OCI-LY1 (cell line): ENCODE results near the gene HIRA.

Experiments
- H2AFZ ChIP-seq: fragments of 200-600 bp; sonication (generic), shearing (Covaris generic); 2 replicates; pipeline ENCODE4 v1.6.0; 2014; ENCODE audit warnings: antibody characterized with exemption, mild to moderate bottlenecking, low read length
- H3F3A ChIP-seq: fragments of 200-600 bp; sonication (generic), shearing (Covaris generic); 2 replicates; pipeline ENCODE4 v1.6.0; 2014; ENCODE audit warnings: mild to moderate bottlenecking, antibody characterized with exemption, low read length, moderate library complexity; ENCODE audit not compliant: insufficient read depth
- H3K27ac ChIP-seq: fragments of 200-600 bp; sonication (generic); 2 replicates; pipeline ENCODE4 v1.5.1; 2014; ENCODE audit warnings: low read length, mixed run types, mild to moderate bottlenecking, low read depth; ENCODE audit not compliant: poor library complexity, severe bottlenecking
- H3K27me3 ChIP-seq: fragments of 200-600 bp; sonication (generic); 2 replicates; pipeline ENCODE4 v1.6.0; 2014; ENCODE audit warnings: antibody characterized with exemption, mild to moderate bottlenecking, low read length, moderate library complexity; ENCODE audit not compliant: insufficient read depth
- H3K36me3 ChIP-seq: fragments of 200-600 bp; sonication (generic); 2 replicates; pipeline ENCODE4 v1.6.1; 2014; ENCODE audit warnings: mild to moderate bottlenecking, antibody characterized with exemption, low read length, moderate library complexity, mixed read lengths; ENCODE audit not compliant: insufficient read depth
- H3K4me1 ChIP-seq: fragments of 200-600 bp; sonication (generic); 2 replicates; pipeline ENCODE4 v1.5.1; 2014; ENCODE audit warnings: mild to moderate bottlenecking, low read length, moderate library complexity; ENCODE audit not compliant: insufficient read depth, severe bottlenecking
- H3K4me2 ChIP-seq: fragments of 200-600 bp; sonication (generic), shearing (Covaris generic); 2 replicates; pipeline ENCODE4 v1.6.1; 2014; ENCODE audit warnings: low read length
- H3K4me3 ChIP-seq: fragments of 200-600 bp; sonication (generic); 2 replicates; pipeline ENCODE4 v1.5.1; 2014; ENCODE audit warnings: low read length, low read depth, mild to moderate bottlenecking, mixed read lengths; ENCODE audit not compliant: poor library complexity, severe bottlenecking
- H3K79me2 ChIP-seq: fragments of 200-600 bp; shearing (Covaris generic); 2 replicates; pipeline ENCODE4 v1.6.1; 2016; ENCODE audit warnings: mixed run types, low read length, mixed read lengths; ENCODE audit not compliant: insufficient read depth
- H3K9ac ChIP-seq: fragments of 200-600 bp; sonication (generic), shearing (Covaris generic); 2 replicates; pipeline ENCODE4 v1.6.1; 2014; ENCODE audit warnings: mild to moderate bottlenecking, low read length, mixed read lengths
- H3K9me2 ChIP-seq: fragments of 200-600 bp; sonication (generic), shearing (Covaris generic); 2 replicates; pipeline ENCODE4 v1.6.1; 2014; ENCODE audit warnings: low read depth, mild to moderate bottlenecking, low read length, mixed read lengths
- H3K9me3 ChIP-seq: fragments of 200-600 bp; shearing (Covaris generic); 2 replicates; pipeline ENCODE4 v1.6.1; 2014; ENCODE audit warnings: low read length, mixed read lengths
- H4K20me1 ChIP-seq: fragments of 200-600 bp; sonication (generic), shearing (Covaris generic); 2 replicates; pipeline ENCODE4 v1.6.0; 2016; ENCODE audit warnings: mild to moderate bottlenecking, low read length; ENCODE audit not compliant: insufficient read depth
- EZH2 ChIP-seq: fragments of 200-600 bp; sonication (generic), shearing (Covaris generic); IDR thresholded peaks from 2 replicates; pipeline ENCODE4 v1.8.0; 2017; ENCODE audit warnings: borderline replicate concordance, mixed run types, mild to moderate bottlenecking, antibody characterized with exemption, low read length, moderate library complexity, mixed read lengths
- TF ChIP-seq, protein P1 (sequence below): fragments of 200-600 bp; sonication (generic), shearing (Covaris generic); IDR thresholded peaks from 2 replicates; pipeline ENCODE4 v1.5.1; 2017; ENCODE audit warnings: mild to moderate bottlenecking, antibody characterized with exemption, low read length, moderate library complexity, mixed read lengths

HIRA gene

DNA sequence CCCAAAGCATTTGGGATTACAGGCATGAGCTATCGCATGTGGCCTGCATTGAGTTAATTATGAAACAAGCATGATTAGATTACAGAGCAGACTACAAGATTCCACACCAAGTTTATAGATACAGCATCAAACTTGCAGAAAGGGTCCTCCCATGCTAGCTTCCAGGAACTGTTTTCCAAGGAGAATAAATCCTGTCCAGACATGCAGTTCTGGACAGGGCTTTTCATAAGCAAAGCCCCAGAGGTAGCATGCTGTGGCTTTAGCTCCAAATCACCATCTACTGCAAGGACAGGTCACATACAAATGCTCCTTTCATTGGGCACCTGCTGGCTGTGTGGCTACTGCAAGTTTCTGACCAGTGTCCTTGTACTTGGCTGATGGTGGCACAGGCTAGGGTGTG, 57.1 kb downstream of the HIRA start:
- H3K9me2 ChIP-seq, result no peaks in the 10 kb centered on the region
- H2AFZ ChIP-seq, result no peak overlapping the region
- no peak overlapping the region for H3K9ac ChIP-seq
- H3K27me3 ChIP-seq, result no peaks in the 10 kb centered on the region
- no peaks in the 10 kb centered on the region for H3K79me2 ChIP-seq
- H3K36me3 ChIP-seq, result peaks cover 73% of the 10 kb centered on the region
- no peak overlapping the region for H3K27ac ChIP-seq
- H3F3A ChIP-seq, result no peaks in the 10 kb centered on the region
- H4K20me1 ChIP-seq, result no peaks in the 10 kb centered on the region
- H3K4me2 ChIP-seq, result no peak overlapping the region
- no peak overlapping the region for H3K4me3 ChIP-seq
- H3K9me3 ChIP-seq, result no peaks in the 10 kb centered on the region
- H3K4me1 ChIP-seq, result no peaks in the 10 kb centered on the region
- TF ChIP-seq, protein P1, sequence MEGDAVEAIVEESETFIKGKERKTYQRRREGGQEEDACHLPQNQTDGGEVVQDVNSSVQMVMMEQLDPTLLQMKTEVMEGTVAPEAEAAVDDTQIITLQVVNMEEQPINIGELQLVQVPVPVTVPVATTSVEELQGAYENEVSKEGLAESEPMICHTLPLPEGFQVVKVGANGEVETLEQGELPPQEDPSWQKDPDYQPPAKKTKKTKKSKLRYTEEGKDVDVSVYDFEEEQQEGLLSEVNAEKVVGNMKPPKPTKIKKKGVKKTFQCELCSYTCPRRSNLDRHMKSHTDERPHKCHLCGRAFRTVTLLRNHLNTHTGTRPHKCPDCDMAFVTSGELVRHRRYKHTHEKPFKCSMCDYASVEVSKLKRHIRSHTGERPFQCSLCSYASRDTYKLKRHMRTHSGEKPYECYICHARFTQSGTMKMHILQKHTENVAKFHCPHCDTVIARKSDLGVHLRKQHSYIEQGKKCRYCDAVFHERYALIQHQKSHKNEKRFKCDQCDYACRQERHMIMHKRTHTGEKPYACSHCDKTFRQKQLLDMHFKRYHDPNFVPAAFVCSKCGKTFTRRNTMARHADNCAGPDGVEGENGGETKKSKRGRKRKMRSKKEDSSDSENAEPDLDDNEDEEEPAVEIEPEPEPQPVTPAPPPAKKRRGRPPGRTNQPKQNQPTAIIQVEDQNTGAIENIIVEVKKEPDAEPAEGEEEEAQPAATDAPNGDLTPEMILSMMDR, result no peak
- no peak for TF ChIP-seq EZH2

DNA sequence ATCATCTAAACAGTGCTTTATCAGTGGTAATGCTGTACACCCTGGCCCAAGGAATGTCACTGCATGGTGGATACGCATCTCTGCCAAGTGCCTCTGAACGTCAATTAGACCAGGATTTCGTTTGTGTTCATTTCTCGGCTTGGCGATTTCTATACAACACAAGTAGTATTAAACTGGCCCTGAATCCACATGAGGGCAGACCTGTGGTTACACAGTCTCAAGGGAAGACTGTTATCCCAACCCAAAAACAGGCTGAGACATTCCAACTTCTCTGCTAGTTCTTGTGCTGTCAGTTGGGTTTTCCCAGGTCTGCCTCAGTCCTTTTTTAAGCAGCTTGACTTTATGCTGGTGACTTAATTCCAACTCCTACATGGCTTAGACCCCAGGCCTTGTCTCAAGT, 58.1 kb downstream of the HIRA start:
- H3K27me3 ChIP-seq, result no peaks in the 10 kb centered on the region
- H3K36me3 ChIP-seq, result peaks cover 81% of the 10 kb centered on the region
- H3K4me3 ChIP-seq, result no peak overlapping the region
- no peak overlapping the region for H3K27ac ChIP-seq
- no peaks in the 10 kb centered on the region for H3F3A ChIP-seq
- H3K9me2 ChIP-seq, result no peaks in the 10 kb centered on the region
- TF ChIP-seq, protein P1, result no peak
- no peak for TF ChIP-seq EZH2
- H3K4me2 ChIP-seq, result no peak overlapping the region
- H2AFZ ChIP-seq, result no peak overlapping the region
- H3K9me3 ChIP-seq, result no peaks in the 10 kb centered on the region
- no peaks in the 10 kb centered on the region for H3K79me2 ChIP-seq
- H3K9ac ChIP-seq, result no peak overlapping the region
- no peaks in the 10 kb centered on the region for H3K4me1 ChIP-seq
- H4K20me1 ChIP-seq, result no peaks in the 10 kb centered on the region

DNA sequence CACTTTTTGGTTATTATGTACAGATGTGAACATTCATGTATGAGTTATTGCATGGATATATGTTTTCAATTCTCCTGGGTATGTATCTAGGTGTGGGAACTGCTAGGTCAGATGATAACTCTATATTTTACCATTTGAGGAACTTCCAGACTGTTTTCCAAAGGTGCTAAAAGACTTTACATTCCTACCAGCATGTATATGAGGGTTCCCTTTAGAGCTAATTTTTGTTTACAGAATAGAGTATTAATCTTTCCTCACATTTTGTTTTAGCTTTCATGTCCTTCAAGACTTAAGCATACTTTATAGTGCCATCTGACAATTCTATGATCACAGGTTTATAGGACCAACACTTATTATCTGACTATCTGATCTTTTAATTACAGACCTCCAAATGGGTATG, 59.6 kb downstream of the HIRA start:
- H3F3A ChIP-seq, result no peaks in the 10 kb centered on the region
- H3K4me1 ChIP-seq, result no peaks in the 10 kb centered on the region
- no peaks in the 10 kb centered on the region for H3K27me3 ChIP-seq
- no peak overlapping the region for H3K4me2 ChIP-seq
- no peaks in the 10 kb centered on the region for H3K9me3 ChIP-seq
- H3K9me2 ChIP-seq, result no peaks in the 10 kb centered on the region
- no peak overlapping the region for H2AFZ ChIP-seq
- no peaks in the 10 kb centered on the region for H4K20me1 ChIP-seq
- H3K4me3 ChIP-seq, result no peak overlapping the region
- peaks cover 83% of the 10 kb centered on the region for H3K36me3 ChIP-seq
- TF ChIP-seq, protein P1, result no peak
- no peak for TF ChIP-seq EZH2
- no peaks in the 10 kb centered on the region for H3K79me2 ChIP-seq
- no peak overlapping the region for H3K27ac ChIP-seq
- H3K9ac ChIP-seq, result no peak overlapping the region
